ENCODE measurements around the gene HPSE. TPM values are rescaled to one million over a fixed set of nuclear protein-coding genes. Genes with fewer than 3 reads are reported as not detected.
A peak's percentile ranks its signal among the peaks of the same experiment; 100 is the strongest.

HPSE gene
- total RNA-seq (2013), result 42.8 TPM
- polyA plus RNA-seq (10 to 100 TPM; 21.2 to 65.8 (median 31.2) TPM), polyA minus RNA-seq (13.2 and 22.9 TPM in 2 replicates), total RNA-seq (36.5 to 268 (median 180) reads per million in 11 experiments)

DNA sequence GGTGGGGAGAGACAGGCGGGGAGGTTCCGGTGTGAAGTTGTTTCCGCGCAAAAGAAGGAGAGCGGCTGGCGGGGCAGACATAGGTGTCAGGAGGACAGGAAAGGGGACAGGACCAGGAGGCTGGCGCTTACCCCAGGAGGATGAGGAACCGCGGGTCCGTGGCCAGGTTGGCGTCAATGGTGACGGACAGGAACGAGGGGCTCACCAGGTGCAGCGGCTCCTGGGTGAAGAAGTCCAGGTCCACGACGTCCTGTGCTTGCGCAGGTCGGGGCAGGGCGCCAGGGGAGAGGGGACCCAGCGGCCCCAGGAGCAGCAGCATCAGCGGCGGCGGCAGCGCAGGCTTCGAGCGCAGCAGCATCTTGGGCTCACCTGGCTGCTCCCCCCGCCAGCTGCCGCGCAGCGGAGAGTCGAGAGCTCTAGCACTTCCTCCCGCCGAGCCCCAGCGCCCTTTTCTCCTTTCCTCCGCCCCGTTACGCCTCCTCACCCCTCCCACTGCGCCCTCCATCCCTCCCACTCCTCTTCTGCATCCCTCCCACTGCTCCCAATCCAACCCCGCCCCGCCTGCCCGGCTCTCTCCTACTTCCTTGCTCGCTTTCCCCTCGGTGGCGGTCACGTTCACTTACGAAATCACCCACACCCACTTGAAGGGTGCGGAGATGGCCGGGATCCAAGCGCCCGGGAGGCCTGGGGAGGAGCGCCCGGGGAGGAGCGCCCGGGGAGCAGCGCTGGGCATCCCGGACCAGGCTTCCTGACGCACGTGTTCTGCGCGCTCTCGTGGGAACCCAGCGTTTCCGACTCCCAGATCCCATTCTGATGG, at the start of gene HPSE:
Gene HPSE (minus strand): TSS at position 424 of the 817 bp plus-strand sequence. CDS start 66 bp downstream, at position 358.
- intact Hi-C loops (cut with micrococcal nuclease), result loop anchor here in 1 of 2 donors (5.0 kb wide), 1 partner anchor 47 kb away; no protein-coding TSS in a partner anchor
- Histone ChIP-seq H3K9me3 (replicated peaks in 1 of 2; ENCODE audit: control insufficient read depth in 1 of 2, insufficient read depth in 1 of 2, low read length in 2 of 2) (peaks cover 0 to 4% of the 10 kb centered on the region in 2 donors), H2AFZ (ENCODE audit: insufficient read depth, low read depth, low read length, poor library complexity, severe bottlenecking) (peak within 1 kb of the TSS; percentile 85), H4K20me1 (ENCODE audit: insufficient read depth, low read length) (peaks cover 5% of the 10 kb centered on the region), H3K36me3 (replicated peaks in 1 of 2; ENCODE audit: control insufficient read depth in 1 of 2, insufficient read depth in 2 of 2, low read length in 2 of 2) (no peaks in the 10 kb centered on the region), H3K79me2 (ENCODE audit: insufficient read depth, low read length) (peaks cover 20% of the 10 kb centered on the region), H3K27me3 (ENCODE audit: control insufficient read depth in 2 of 2, insufficient read depth in 2 of 2, low read length in 2 of 2) (no peaks in the 10 kb centered on the region), H3K4me3 (replicated peaks in 1 of 3; ENCODE audit: low read depth in 2 of 3, low read length in 3 of 3) (peak within 1 kb of the TSS; percentile 69 to 86 (median 73)), H3K9ac (ENCODE audit: insufficient read depth, low read length, poor library complexity, severe bottlenecking) (peak within 1 kb of the TSS; percentile 68), H3K4me1 (ENCODE audit: control insufficient read depth in 1 of 2, insufficient read depth in 2 of 2, low read length in 2 of 2) (peaks cover 53 to 60% of the 10 kb centered on the region in 2 donors), H3K4me2 (replicated peaks; ENCODE audit: extremely low read depth, low read length, poor library complexity, severe bottlenecking) (peak within 1 kb of the TSS; percentile 97), H3K27ac (ENCODE audit: low read depth in 1 of 2, low read length in 2 of 2) (peak within 1 kb of the TSS; percentile 60 to 72)
- peaks cover 28 to 31% of the 10 kb centered on the region in 2 donors for H3K36me3 Mint-ChIP-seq
- TF ChIP-seq, protein P1, sequence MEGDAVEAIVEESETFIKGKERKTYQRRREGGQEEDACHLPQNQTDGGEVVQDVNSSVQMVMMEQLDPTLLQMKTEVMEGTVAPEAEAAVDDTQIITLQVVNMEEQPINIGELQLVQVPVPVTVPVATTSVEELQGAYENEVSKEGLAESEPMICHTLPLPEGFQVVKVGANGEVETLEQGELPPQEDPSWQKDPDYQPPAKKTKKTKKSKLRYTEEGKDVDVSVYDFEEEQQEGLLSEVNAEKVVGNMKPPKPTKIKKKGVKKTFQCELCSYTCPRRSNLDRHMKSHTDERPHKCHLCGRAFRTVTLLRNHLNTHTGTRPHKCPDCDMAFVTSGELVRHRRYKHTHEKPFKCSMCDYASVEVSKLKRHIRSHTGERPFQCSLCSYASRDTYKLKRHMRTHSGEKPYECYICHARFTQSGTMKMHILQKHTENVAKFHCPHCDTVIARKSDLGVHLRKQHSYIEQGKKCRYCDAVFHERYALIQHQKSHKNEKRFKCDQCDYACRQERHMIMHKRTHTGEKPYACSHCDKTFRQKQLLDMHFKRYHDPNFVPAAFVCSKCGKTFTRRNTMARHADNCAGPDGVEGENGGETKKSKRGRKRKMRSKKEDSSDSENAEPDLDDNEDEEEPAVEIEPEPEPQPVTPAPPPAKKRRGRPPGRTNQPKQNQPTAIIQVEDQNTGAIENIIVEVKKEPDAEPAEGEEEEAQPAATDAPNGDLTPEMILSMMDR (IDR thresholded peaks at IDR 0.05), result no peak
- peaks cover 1 to 6% (median 2%) of the 10 kb centered on the region in 3 donors for H3K27me3 Mint-ChIP-seq (ENCODE audit: low read depth in 3 of 3)
- DNase-seq, result peak; percentile 67 to 73 (median 70)
- H3K9me3 Mint-ChIP-seq, result peaks cover 0 to 12% (median 0%) of the 10 kb centered on the region in 7 donors
- under 1% methylated on average over 63 of the region's 63 CpGs for WGBS (ENCODE audit: insufficient coverage)
- peak within 1 kb of the TSS; percentile 90 to 93 for H3K4me3 Mint-ChIP-seq
- peaks cover 57% of the 10 kb centered on the region for H3K4me1 Mint-ChIP-seq
- peak within 1 kb of the TSS; percentile 70 to 92 (median 85) for H3K27ac Mint-ChIP-seq

DNA sequence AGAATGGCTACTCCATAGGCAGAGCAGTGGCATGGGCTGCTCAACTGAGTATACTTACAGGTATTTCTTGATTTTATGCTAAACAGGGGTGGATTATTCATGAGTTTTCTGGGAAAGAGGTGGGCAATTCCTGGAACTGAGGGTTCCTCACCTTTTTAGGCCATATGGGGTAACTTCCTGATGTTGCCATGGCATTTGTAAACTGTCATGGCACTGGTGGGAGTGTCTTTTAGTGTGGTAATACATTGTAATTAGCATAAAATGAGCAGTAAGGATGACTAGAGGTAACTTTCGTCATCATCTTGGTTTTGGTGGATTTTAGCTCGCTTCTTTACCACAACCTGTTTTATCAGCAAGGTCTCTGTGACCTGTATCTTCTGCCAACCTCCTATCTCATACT, 48.2 kb upstream of the HPSE start:
- H3K27ac Mint-ChIP-seq, result no peak overlapping the region
- TF ChIP-seq, protein P1 (IDR thresholded peaks at IDR 0.05), result no peak
- Histone ChIP-seq H3K9ac (ENCODE audit: insufficient read depth, low read length, poor library complexity, severe bottlenecking) (no peak overlapping the region), H3K36me3 (replicated peaks in 1 of 2; ENCODE audit: control insufficient read depth in 1 of 2, insufficient read depth in 2 of 2, low read length in 2 of 2) (no peaks in the 10 kb centered on the region), H3K4me2 (replicated peaks; ENCODE audit: extremely low read depth, low read length, poor library complexity, severe bottlenecking) (peak overlapping the region; percentile 6), H3K4me3 (replicated peaks in 1 of 3; ENCODE audit: low read depth in 2 of 3, low read length in 3 of 3) (peak overlapping the region in 1 of 3 experiments; percentile 27), H4K20me1 (ENCODE audit: insufficient read depth, low read length) (no peaks in the 10 kb centered on the region), H2AFZ (ENCODE audit: insufficient read depth, low read depth, low read length, poor library complexity, severe bottlenecking) (peak overlapping the region; percentile 46), H3K4me1 (ENCODE audit: control insufficient read depth in 1 of 2, insufficient read depth in 2 of 2, low read length in 2 of 2) (no peaks in the 10 kb centered on the region), H3K9me3 (replicated peaks in 1 of 2; ENCODE audit: control insufficient read depth in 1 of 2, insufficient read depth in 1 of 2, low read length in 2 of 2) (peaks cover 12 to 13% of the 10 kb centered on the region in 2 donors), H3K27ac (ENCODE audit: low read depth in 1 of 2, low read length in 2 of 2) (no peak overlapping the region), H3K27me3 (ENCODE audit: control insufficient read depth in 2 of 2, insufficient read depth in 2 of 2, low read length in 2 of 2) (no peaks in the 10 kb centered on the region), H3K79me2 (ENCODE audit: insufficient read depth, low read length) (no peaks in the 10 kb centered on the region)
- H3K9me3 Mint-ChIP-seq, result peaks cover 11 to 28% (median 24%) of the 10 kb centered on the region in 7 donors
- H3K4me3 Mint-ChIP-seq, result peak overlapping the region in 1 of 2 donors; percentile 68
- peaks cover 1 to 2% (median 1%) of the 10 kb centered on the region in 3 donors for H3K27me3 Mint-ChIP-seq (ENCODE audit: low read depth in 3 of 3)
- WGBS (ENCODE audit: insufficient coverage), result no CpG with 5 or more reads among the region's 2 CpGs
- peak; percentile 29 to 54 (median 38) for DNase-seq
- peaks cover 0 to 4% of the 10 kb centered on the region in 2 donors for H3K36me3 Mint-ChIP-seq
- peaks cover 6% of the 10 kb centered on the region for H3K4me1 Mint-ChIP-seq
- intact Hi-C loops (cut with micrococcal nuclease), result no loop called here
